Fibroblast of pulmonary artery (primary cell): ENCODE data around the gene TMPRSS7.

ENCODE experiments used
- DNase-seq: peaks from one replicate; pipeline ENCODE4 v3.0.0-alpha.2; 2010; ENCODE audit warnings: low read depth
- H3K4me3 ChIP-seq: replicated peaks from 2 replicates; pipeline ENCODE4 v1.5.1; 2011; ENCODE audit warnings: low read depth, mild to moderate bottlenecking, control low read depth, low read length, moderate library complexity
- TF ChIP-seq, protein P1 (sequence below): IDR thresholded peaks from 2 replicates; pipeline ENCODE4 v1.5.1; 2011; ENCODE audit warnings: mild to moderate bottlenecking, control low read depth, low read length, inconsistent platforms; ENCODE audit errors: missing control alignments

Gene TMPRSS7

GRCh38 chr3:112095731-112096130 is 61.2 kb downstream of the TMPRSS7 start:
- no peak overlapping the region for H3K4me3 ChIP-seq
- DNase-seq = no peak
- TF ChIP-seq, protein P1, sequence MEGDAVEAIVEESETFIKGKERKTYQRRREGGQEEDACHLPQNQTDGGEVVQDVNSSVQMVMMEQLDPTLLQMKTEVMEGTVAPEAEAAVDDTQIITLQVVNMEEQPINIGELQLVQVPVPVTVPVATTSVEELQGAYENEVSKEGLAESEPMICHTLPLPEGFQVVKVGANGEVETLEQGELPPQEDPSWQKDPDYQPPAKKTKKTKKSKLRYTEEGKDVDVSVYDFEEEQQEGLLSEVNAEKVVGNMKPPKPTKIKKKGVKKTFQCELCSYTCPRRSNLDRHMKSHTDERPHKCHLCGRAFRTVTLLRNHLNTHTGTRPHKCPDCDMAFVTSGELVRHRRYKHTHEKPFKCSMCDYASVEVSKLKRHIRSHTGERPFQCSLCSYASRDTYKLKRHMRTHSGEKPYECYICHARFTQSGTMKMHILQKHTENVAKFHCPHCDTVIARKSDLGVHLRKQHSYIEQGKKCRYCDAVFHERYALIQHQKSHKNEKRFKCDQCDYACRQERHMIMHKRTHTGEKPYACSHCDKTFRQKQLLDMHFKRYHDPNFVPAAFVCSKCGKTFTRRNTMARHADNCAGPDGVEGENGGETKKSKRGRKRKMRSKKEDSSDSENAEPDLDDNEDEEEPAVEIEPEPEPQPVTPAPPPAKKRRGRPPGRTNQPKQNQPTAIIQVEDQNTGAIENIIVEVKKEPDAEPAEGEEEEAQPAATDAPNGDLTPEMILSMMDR = no peak

DNA sequence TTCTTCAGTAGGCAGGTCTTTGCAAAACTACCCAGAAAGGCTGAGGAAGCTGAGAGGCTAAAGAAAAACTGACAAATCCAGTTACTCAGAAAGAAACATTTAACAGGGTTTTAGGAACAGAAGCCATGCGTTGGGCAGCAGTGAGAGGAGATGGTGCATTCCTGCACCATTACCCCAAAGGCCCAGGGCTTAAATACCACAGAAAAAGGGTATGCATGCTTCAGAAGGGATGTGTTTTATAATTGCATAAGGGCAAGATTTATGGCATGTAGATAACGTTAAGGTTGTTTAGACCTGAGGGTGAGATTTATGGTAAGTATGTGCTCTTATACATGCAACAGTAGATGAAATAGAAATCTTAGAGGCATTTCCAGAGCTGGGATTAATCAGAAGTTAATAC is 61.6 kb downstream of the TMPRSS7 start:
- no peak for DNase-seq
- TF ChIP-seq, protein P1 = no peak
- H3K4me3 ChIP-seq = no peak overlapping the region

GRCh38 chr3:112097378-112097777 is 62.8 kb downstream of the TMPRSS7 start:
- TF ChIP-seq, protein P1 = no peak
- no peak overlapping the region for H3K4me3 ChIP-seq
- peak; percentile 99 for DNase-seq

- peak; percentile 72 for DNase-seq
- TF ChIP-seq, protein P1 = no peak
- H3K4me3 ChIP-seq = no peak overlapping the region
These were observed 67.4 kb downstream of the TMPRSS7 start for GRCh38 chr3:112101916-112102315.

GRCh38 chr3:112104774-112105173 is 70.2 kb downstream of the TMPRSS7 start:
- no peak for DNase-seq
- no peak overlapping the region for H3K4me3 ChIP-seq
- TF ChIP-seq, protein P1 = no peak

DNA sequence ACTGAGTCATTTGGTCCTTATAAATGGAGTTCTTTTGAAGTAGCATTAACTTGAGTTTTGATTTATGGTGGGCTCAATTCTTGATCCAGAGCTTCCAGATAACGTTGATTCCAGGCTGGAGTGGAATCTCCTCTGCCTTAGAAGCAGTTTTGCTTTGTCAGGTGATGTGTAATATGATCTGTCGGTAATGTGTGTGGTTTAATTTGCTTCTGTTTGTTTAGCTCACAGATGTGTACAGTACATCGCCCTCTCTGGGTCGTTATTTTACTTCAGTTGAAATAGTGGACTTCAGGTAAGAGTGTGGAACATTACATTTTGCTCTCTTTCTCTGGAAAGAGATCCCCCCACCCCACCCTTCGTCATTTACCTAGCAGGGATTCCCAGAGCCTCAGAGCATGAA is 74.8 kb downstream of the TMPRSS7 start:
- H3K4me3 ChIP-seq = no peak overlapping the region
- no peak for DNase-seq
- TF ChIP-seq, protein P1 = no peak

DNA sequence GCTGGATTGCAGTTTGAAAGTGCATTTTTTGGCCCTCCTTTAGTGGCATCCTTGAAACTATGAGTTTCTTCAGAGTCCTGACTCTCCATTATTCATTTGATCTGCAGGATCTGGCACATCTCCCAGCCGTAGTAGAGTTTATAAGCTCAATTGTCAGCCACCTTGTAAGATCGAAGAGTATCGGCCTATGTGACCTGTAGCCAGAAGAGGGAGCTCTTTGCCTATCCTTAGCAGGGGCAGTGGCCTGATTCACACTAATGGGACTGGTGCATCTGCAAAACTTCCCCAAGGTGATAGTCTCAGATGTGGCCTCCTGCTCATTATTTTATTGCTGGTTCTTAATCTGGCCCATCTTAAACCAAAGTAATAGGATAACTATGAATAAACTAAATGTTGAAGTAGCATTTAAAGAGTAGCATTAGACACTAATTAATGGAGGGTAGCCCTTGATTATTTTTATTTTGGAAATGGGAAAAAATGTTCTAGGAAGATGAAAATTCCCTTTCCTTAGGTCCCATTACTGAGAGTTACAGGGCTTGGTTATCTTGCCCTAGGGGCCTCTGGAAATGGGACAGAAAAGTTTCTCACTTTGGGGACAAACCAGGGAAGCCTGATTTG is 77.4 kb downstream of the TMPRSS7 start:
- TF ChIP-seq, protein P1 = peak; percentile 93
- peak; percentile 84 for DNase-seq
- H3K4me3 ChIP-seq = no peak overlapping the region
